Measurements from ENCODE around the gene MINDY2. TPM values are rescaled to one million over a fixed set of nuclear protein-coding genes. Genes with fewer than 3 reads are reported as not detected.

Gene MINDY2
- total RNA-seq, 4 donors from 2014 or later = 7.4 to 12.7 (median 10.4) TPM

- no peak for TF ChIP-seq POLR2A (IDR thresholded peaks at IDR 0.05)
- TF ChIP-seq CTCF (IDR thresholded peaks at IDR 0.05) = no peak
- Histone ChIP-seq H3K4me3 (no peak overlapping the region), H3K27ac (no peak overlapping the region), H3K27me3 (no peaks in the 10 kb centered on the region), H3K36me3 (no peaks in the 10 kb centered on the region), H3K4me1 (peaks cover 0 to 25% (median 7%) of the 10 kb centered on the region in 4 donors), H3K9me3 (no peaks in the 10 kb centered on the region)
- no peak for DNase-seq
Measured at GRCh38 chr15:58777107-58777506, 6.0 kb downstream of the MINDY2 start.

- no peak for DNase-seq
- no peak for TF ChIP-seq CTCF (IDR thresholded peaks at IDR 0.05)
- TF ChIP-seq POLR2A (IDR thresholded peaks at IDR 0.05) = no peak
- no peaks in the 10 kb centered on the region for H3K9me3 ChIP-seq
- H3K27me3 ChIP-seq = no peaks in the 10 kb centered on the region
- no peaks in the 10 kb centered on the region for H3K36me3 ChIP-seq
- H3K4me3 ChIP-seq = no peak overlapping the region
- H3K4me1 ChIP-seq = peaks cover 0 to 3% (median 0%) of the 10 kb centered on the region in 4 donors
- H3K27ac ChIP-seq = no peak overlapping the region
Measured at GRCh38 chr15:58779554-58779953, 8.5 kb downstream of the MINDY2 start.

GRCh38 chr15:58785355-58785754, 14.3 kb downstream of the MINDY2 start:
- H3K4me3 ChIP-seq = no peak overlapping the region
- no peaks in the 10 kb centered on the region for H3K9me3 ChIP-seq
- H3K27ac ChIP-seq = no peak overlapping the region
- no peaks in the 10 kb centered on the region for H3K4me1 ChIP-seq
- TF ChIP-seq POLR2A (IDR thresholded peaks at IDR 0.05) (no peak), CTCF (IDR thresholded peaks at IDR 0.05) (no peak)
- no peak for DNase-seq
- no peaks in the 10 kb centered on the region for H3K27me3 ChIP-seq
- peaks cover 0 to 3% (median 0%) of the 10 kb centered on the region in 3 donors for H3K36me3 ChIP-seq

- H3K36me3 ChIP-seq = peaks cover 0 to 3% (median 0%) of the 10 kb centered on the region in 3 donors
- H3K27me3 ChIP-seq = no peaks in the 10 kb centered on the region
- H3K9me3 ChIP-seq = no peaks in the 10 kb centered on the region
- TF ChIP-seq POLR2A (IDR thresholded peaks at IDR 0.05) (no peak), CTCF (IDR thresholded peaks at IDR 0.05) (no peak)
- H3K4me3 ChIP-seq = no peak overlapping the region
- no peaks in the 10 kb centered on the region for H3K4me1 ChIP-seq
- no peak overlapping the region for H3K27ac ChIP-seq
- DNase-seq = no peak
Measured at GRCh38 chr15:58788056-58788710, 17.1 kb downstream of the MINDY2 start.

- Histone ChIP-seq H3K9me3 (no peaks in the 10 kb centered on the region), H3K4me1 (no peaks in the 10 kb centered on the region), H3K27me3 (no peaks in the 10 kb centered on the region), H3K27ac (no peak overlapping the region), H3K4me3 (no peak overlapping the region), H3K36me3 (peaks cover 0 to 3% (median 0%) of the 10 kb centered on the region in 3 donors)
- TF ChIP-seq CTCF (IDR thresholded peaks at IDR 0.05) (no peak), POLR2A (IDR thresholded peaks at IDR 0.05) (no peak)
- DNase-seq = no peak
Measured at GRCh38 chr15:58793862-58794261, 22.8 kb downstream of the MINDY2 start.
